BE2C (cell line): ENCODE data around the gene KRT81.

Experiments
- DNase-seq: peaks from one replicate; pipeline ENCODE4 v3.0.0-alpha.2; 2020
- H3K27me3 ChIP-seq: fragments of 250-450 bp; sonication (Bioruptor Pico); 2 replicates; pipeline ENCODE4 v1.5.1; 2020; ENCODE audit warnings: mild to moderate bottlenecking
- H3K36me3 ChIP-seq: fragments of 250-450 bp; sonication (Bioruptor Pico); 2 replicates; pipeline ENCODE4 v1.5.1; 2020; ENCODE audit warnings: mild to moderate bottlenecking
- H3K4me1 ChIP-seq: fragments of 250-450 bp; sonication (Bioruptor Pico); 2 replicates; pipeline ENCODE4 v1.5.1; 2020
- H3K4me3 ChIP-seq: 2 replicates; pipeline ENCODE4 v1.5.1; 2011; ENCODE audit warnings: low read depth, low read length
- H3K9me3 ChIP-seq: fragments of 250-450 bp; sonication (Bioruptor Pico); 2 replicates; pipeline ENCODE4 v1.5.1; 2020
- CTCF ChIP-seq: IDR thresholded peaks from 2 replicates; pipeline ENCODE4 v1.5.1; 2012; ENCODE audit warnings: mild to moderate bottlenecking, low read depth, low read length

The KRT81 gene

GRCh38 chr12:52267699-52268098, 23.6 kb downstream of the KRT81 start:
- no peak for DNase-seq
- TF ChIP-seq CTCF, result no peak
- Histone ChIP-seq H3K4me3 (no peak overlapping the region), H3K9me3 (no peaks in the 10 kb centered on the region), H3K4me1 (no peaks in the 10 kb centered on the region), H3K27me3 (no peaks in the 10 kb centered on the region), H3K36me3 (no peaks in the 10 kb centered on the region)

GRCh38 chr12:52267266-52267665, 24.1 kb downstream of the KRT81 start:
- TF ChIP-seq CTCF, result no peak
- H3K27me3 ChIP-seq, result no peaks in the 10 kb centered on the region
- no peaks in the 10 kb centered on the region for H3K9me3 ChIP-seq
- no peaks in the 10 kb centered on the region for H3K36me3 ChIP-seq
- no peak overlapping the region for H3K4me3 ChIP-seq
- no peak for DNase-seq
- H3K4me1 ChIP-seq, result no peaks in the 10 kb centered on the region

- Histone ChIP-seq H3K4me3 (no peak overlapping the region), H3K36me3 (no peaks in the 10 kb centered on the region), H3K4me1 (no peaks in the 10 kb centered on the region), H3K9me3 (no peaks in the 10 kb centered on the region), H3K27me3 (no peaks in the 10 kb centered on the region)
- TF ChIP-seq CTCF, result no peak
- DNase-seq, result no peak
Observed at GRCh38 chr12:52266514-52266913, 24.8 kb downstream of the KRT81 start.

- no peak for TF ChIP-seq CTCF
- Histone ChIP-seq H3K4me3 (no peak overlapping the region), H3K36me3 (no peaks in the 10 kb centered on the region), H3K27me3 (peaks cover under 1% of the 10 kb centered on the region; the same call in 1 of the 2 replicates), H3K4me1 (no peaks in the 10 kb centered on the region), H3K9me3 (no peaks in the 10 kb centered on the region)
- no peak for DNase-seq
Observed at GRCh38 chr12:52264435-52264825, 26.9 kb downstream of the KRT81 start.

GRCh38 chr12:52263761-52264434, 27.4 kb downstream of the KRT81 start:
- Histone ChIP-seq H3K4me3 (no peak overlapping the region), H3K9me3 (no peaks in the 10 kb centered on the region), H3K36me3 (no peaks in the 10 kb centered on the region), H3K27me3 (peaks cover 6% of the 10 kb centered on the region), H3K4me1 (no peaks in the 10 kb centered on the region)
- TF ChIP-seq CTCF, result no peak
- DNase-seq, result no peak

GRCh38 chr12:52262286-52262685, 29.0 kb downstream of the KRT81 start:
- H3K36me3 ChIP-seq, result no peaks in the 10 kb centered on the region
- no peaks in the 10 kb centered on the region for H3K4me1 ChIP-seq
- peaks cover 22% of the 10 kb centered on the region for H3K27me3 ChIP-seq
- no peak for DNase-seq
- no peak overlapping the region for H3K4me3 ChIP-seq
- no peak for TF ChIP-seq CTCF
- H3K9me3 ChIP-seq, result no peaks in the 10 kb centered on the region
